G401 (cell line): ENCODE data around the gene HSFX2. TPM values are rescaled to one million over a fixed set of nuclear protein-coding genes. Genes with fewer than 3 reads are reported as not detected.
"Not testable (repeated sequence)": the region's sequence is repeated elsewhere in the genome, so short reads cannot be mapped to it uniquely, and the experiment has no call there.

ENCODE experiments used
- DNase-seq: peaks from one replicate; pipeline ENCODE4 v3.0.0-alpha.2; 2015; ENCODE audit warnings: low spot score
- in situ Hi-C: cut with HindIII; loops from 2 replicates; pipeline ENCODE4 v1.10.0; 2016; ENCODE audit warnings: low sequenced_read_pairs, mixed read lengths
- total RNA-seq: library from RNA; depleted of rRNA; stranded (reverse); fragments of >200 nt; shearing (Covaris generic); gene quantifications from 2 replicates; pipeline ENCODE4 v1.2.3, GENCODE V29; 2014

The HSFX2 gene
- total RNA-seq, 1 experiment from 2014 or later: not detected

GRCh38 chrX:149605248-149605885 is 10.3 kb upstream of the HSFX2 start:
- DNase-seq, in situ Hi-C loops: not testable (repeated sequence)

- in situ Hi-C loops, DNase-seq: not testable (repeated sequence)
Observed at GRCh38 chrX:149598603-149599002, 3.5 kb upstream of the HSFX2 start.

- DNase-seq, in situ Hi-C loops: not testable (repeated sequence)
Observed at GRCh38 chrX:149595943-149596342, 829 bp upstream of the HSFX2 start.

GRCh38 chrX:149590993-149591392 is 4.1 kb downstream of the HSFX2 start:
- DNase-seq, in situ Hi-C loops: not testable (repeated sequence)

GRCh38 chrX:149587359-149587758 is 7.8 kb downstream of the HSFX2 start, which contains the start of gene MAGEA9B:
Gene MAGEA9B, minus strand, starts transcription at chrX:149587459. Its CDS starts 4,280 bp downstream, at chrX:149583179.
- DNase-seq, in situ Hi-C loops: not testable (repeated sequence)

GRCh38 chrX:149585631-149586030 is 9.5 kb downstream of the HSFX2 start:
- in situ Hi-C loops, DNase-seq: not testable (repeated sequence)

GRCh38 chrX:149573456-149573855 is 21.7 kb downstream of the HSFX2 start:
- in situ Hi-C loops, DNase-seq: not testable (repeated sequence)

- no peak for DNase-seq
Observed at GRCh38 chrX:149572743-149573142, 22.4 kb downstream of the HSFX2 start.

GRCh38 chrX:149571770-149572169 is 23.3 kb downstream of the HSFX2 start:
- in situ Hi-C loops: no loop called here
- no peak for DNase-seq

More at GRCh38 chrX:149572743-149573142, 22.4 kb downstream of the HSFX2 start:
- in situ Hi-C loops: no loop called here

GRCh38 chrX:149570668-149571067 is 24.4 kb downstream of the HSFX2 start:
- in situ Hi-C loops: no loop called here
- no peak for DNase-seq

- in situ Hi-C loops: no loop called here
- DNase-seq: no peak
Observed at GRCh38 chrX:149569770-149570169, 25.3 kb downstream of the HSFX2 start.

GRCh38 chrX:149568701-149569296 is 26.3 kb downstream of the HSFX2 start:
- peak; percentile 27 for DNase-seq
- in situ Hi-C loops: no loop called here

GRCh38 chrX:149567621-149568417 is 27.3 kb downstream of the HSFX2 start:
- in situ Hi-C loops: no loop called here
- DNase-seq: no peak

- in situ Hi-C loops: no loop called here
- DNase-seq: no peak
Observed at GRCh38 chrX:149563359-149563758, 31.8 kb downstream of the HSFX2 start.

GRCh38 chrX:149555251-149555650 is 39.9 kb downstream of the HSFX2 start:
- DNase-seq, in situ Hi-C loops: not testable (repeated sequence)

GRCh38 chrX:149551939-149552248 is 43.2 kb downstream of the HSFX2 start:
- DNase-seq, in situ Hi-C loops: not testable (repeated sequence)

GRCh38 chrX:149551245-149551938 is 43.7 kb downstream of the HSFX2 start:
- in situ Hi-C loops, DNase-seq: not testable (repeated sequence)

- DNase-seq, in situ Hi-C loops: not testable (repeated sequence)
Observed at GRCh38 chrX:149550454-149550853, 44.7 kb downstream of the HSFX2 start.

- DNase-seq, in situ Hi-C loops: not testable (repeated sequence)
Observed at GRCh38 chrX:149549701-149550100, 45.4 kb downstream of the HSFX2 start, which contains the start of gene HSFX3. Gene HSFX3, minus strand, starts transcription at chrX:149549924. Its CDS starts 72 bp downstream, at chrX:149549852.
